ENCODE measurements around the gene CTSA.

The CTSA gene

GRCh38 chr20:45851501-45851900 is 39.6 kb upstream of the CTSA start:
- Histone ChIP-seq H3K4me3 (ENCODE audit: low read depth, low read length, poor library complexity, severe bottlenecking) (no peak overlapping the region), H3F3A (ENCODE audit: insufficient read depth, low read length) (no peaks in the 10 kb centered on the region), H2AFZ (ENCODE audit: low read length) (no peak overlapping the region), H3K9ac (ENCODE audit: low read length) (no peak overlapping the region), H3K27me3 (ENCODE audit: insufficient read depth, low read length) (no peaks in the 10 kb centered on the region), H3K36me3 (ENCODE audit: insufficient read depth, low read length) (peaks cover 17% of the 10 kb centered on the region; the same call in 1 of the 2 replicates), H3K4me1 (ENCODE audit: insufficient read depth, low read length, severe bottlenecking) (peaks cover 9% of the 10 kb centered on the region), H3K9me2 (ENCODE audit: low read depth, low read length) (no peaks in the 10 kb centered on the region), H4K20me1 (ENCODE audit: insufficient read depth, low read length) (no peaks in the 10 kb centered on the region), H3K9me3 (ENCODE audit: low read length) (no peaks in the 10 kb centered on the region), H3K79me2 (ENCODE audit: insufficient read depth, low read length) (peaks cover 7% of the 10 kb centered on the region; the same call in 1 of the 2 replicates), H3K27ac (ENCODE audit: low read depth, low read length, poor library complexity, severe bottlenecking) (no peak overlapping the region), H3K4me2 (ENCODE audit: low read length) (no peak overlapping the region)
- TF ChIP-seq, protein P1, sequence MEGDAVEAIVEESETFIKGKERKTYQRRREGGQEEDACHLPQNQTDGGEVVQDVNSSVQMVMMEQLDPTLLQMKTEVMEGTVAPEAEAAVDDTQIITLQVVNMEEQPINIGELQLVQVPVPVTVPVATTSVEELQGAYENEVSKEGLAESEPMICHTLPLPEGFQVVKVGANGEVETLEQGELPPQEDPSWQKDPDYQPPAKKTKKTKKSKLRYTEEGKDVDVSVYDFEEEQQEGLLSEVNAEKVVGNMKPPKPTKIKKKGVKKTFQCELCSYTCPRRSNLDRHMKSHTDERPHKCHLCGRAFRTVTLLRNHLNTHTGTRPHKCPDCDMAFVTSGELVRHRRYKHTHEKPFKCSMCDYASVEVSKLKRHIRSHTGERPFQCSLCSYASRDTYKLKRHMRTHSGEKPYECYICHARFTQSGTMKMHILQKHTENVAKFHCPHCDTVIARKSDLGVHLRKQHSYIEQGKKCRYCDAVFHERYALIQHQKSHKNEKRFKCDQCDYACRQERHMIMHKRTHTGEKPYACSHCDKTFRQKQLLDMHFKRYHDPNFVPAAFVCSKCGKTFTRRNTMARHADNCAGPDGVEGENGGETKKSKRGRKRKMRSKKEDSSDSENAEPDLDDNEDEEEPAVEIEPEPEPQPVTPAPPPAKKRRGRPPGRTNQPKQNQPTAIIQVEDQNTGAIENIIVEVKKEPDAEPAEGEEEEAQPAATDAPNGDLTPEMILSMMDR (IDR thresholded peaks at IDR 0.05; ENCODE audit: low read length) = no peak
- no peak for TF ChIP-seq EZH2 (IDR thresholded peaks at IDR 0.05; ENCODE audit: borderline replicate concordance, low read length)

- TF ChIP-seq, protein P1 (IDR thresholded peaks at IDR 0.05; ENCODE audit: low read length) = no peak
- no peak for TF ChIP-seq EZH2 (IDR thresholded peaks at IDR 0.05; ENCODE audit: borderline replicate concordance, low read length)
- H3K4me1 ChIP-seq (ENCODE audit: insufficient read depth, low read length, severe bottlenecking) = peaks cover 11% of the 10 kb centered on the region
- H3F3A ChIP-seq (ENCODE audit: insufficient read depth, low read length) = no peaks in the 10 kb centered on the region
- H3K9ac ChIP-seq (ENCODE audit: low read length) = no peak overlapping the region
- H3K4me2 ChIP-seq (ENCODE audit: low read length) = no peak overlapping the region
- H4K20me1 ChIP-seq (ENCODE audit: insufficient read depth, low read length) = no peaks in the 10 kb centered on the region
- no peaks in the 10 kb centered on the region for H3K9me2 ChIP-seq (ENCODE audit: low read depth, low read length)
- no peak overlapping the region for H2AFZ ChIP-seq (ENCODE audit: low read length)
- peaks cover 15% of the 10 kb centered on the region; the same call in 1 of the 2 replicates for H3K36me3 ChIP-seq (ENCODE audit: insufficient read depth, low read length)
- H3K79me2 ChIP-seq (ENCODE audit: insufficient read depth, low read length) = peaks cover 7% of the 10 kb centered on the region; the same call in 1 of the 2 replicates
- H3K27ac ChIP-seq (ENCODE audit: low read depth, low read length, poor library complexity, severe bottlenecking) = no peak overlapping the region
- H3K4me3 ChIP-seq (ENCODE audit: low read depth, low read length, poor library complexity, severe bottlenecking) = no peak overlapping the region
- no peaks in the 10 kb centered on the region for H3K9me3 ChIP-seq (ENCODE audit: low read length)
- no peaks in the 10 kb centered on the region for H3K27me3 ChIP-seq (ENCODE audit: insufficient read depth, low read length)
These were observed 38.8 kb upstream of the CTSA start for GRCh38 chr20:45852326-45852725.

DNA sequence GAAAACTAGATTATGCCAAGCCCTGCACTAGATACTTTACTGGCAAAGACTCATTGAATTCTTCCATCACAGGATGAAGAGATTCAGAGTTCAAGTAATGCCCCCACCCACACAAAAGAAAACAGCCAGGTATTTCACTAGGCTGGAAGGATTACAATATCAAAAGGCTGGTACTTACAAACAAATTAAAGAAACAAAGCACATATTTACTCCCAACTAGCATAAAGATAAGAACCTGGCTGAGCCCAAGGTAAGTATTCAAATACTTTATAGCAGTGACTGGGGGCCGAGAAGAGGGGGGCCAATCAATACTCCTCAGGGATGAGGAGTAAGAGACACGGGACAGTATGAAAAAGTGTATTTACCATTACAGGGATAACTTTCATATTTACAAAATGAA is 37.7 kb upstream of the CTSA start:
- Histone ChIP-seq H3K27ac (ENCODE audit: low read depth, low read length, poor library complexity, severe bottlenecking) (no peak overlapping the region), H2AFZ (ENCODE audit: low read length) (no peak overlapping the region), H4K20me1 (ENCODE audit: insufficient read depth, low read length) (no peaks in the 10 kb centered on the region), H3F3A (ENCODE audit: insufficient read depth, low read length) (no peaks in the 10 kb centered on the region), H3K4me3 (ENCODE audit: low read depth, low read length, poor library complexity, severe bottlenecking) (no peak overlapping the region), H3K36me3 (ENCODE audit: insufficient read depth, low read length) (peaks cover 15% of the 10 kb centered on the region; the same call in 1 of the 2 replicates), H3K4me1 (ENCODE audit: insufficient read depth, low read length, severe bottlenecking) (peaks cover 17% of the 10 kb centered on the region), H3K9me3 (ENCODE audit: low read length) (no peaks in the 10 kb centered on the region), H3K9ac (ENCODE audit: low read length) (no peak overlapping the region), H3K27me3 (ENCODE audit: insufficient read depth, low read length) (no peaks in the 10 kb centered on the region), H3K4me2 (ENCODE audit: low read length) (no peak overlapping the region), H3K79me2 (ENCODE audit: insufficient read depth, low read length) (peaks cover 7% of the 10 kb centered on the region; the same call in 1 of the 2 replicates), H3K9me2 (ENCODE audit: low read depth, low read length) (no peaks in the 10 kb centered on the region)
- no peak for TF ChIP-seq EZH2 (IDR thresholded peaks at IDR 0.05; ENCODE audit: borderline replicate concordance, low read length)
- TF ChIP-seq, protein P1 (IDR thresholded peaks at IDR 0.05; ENCODE audit: low read length) = no peak

Measured in OCI-LY1 (cell line).